Peyer's patch (tissue), 4 donors: ENCODE results near the gene CYSTM1.

Experiments
- CTCF ChIP-seq, 6 experiments: fragments of 450-650 bp in 4 of 6; fragments of 200-600 bp in 2 of 6; sonication (generic) in 1 of 6; IDR thresholded peaks; one replicate each; pipeline ENCODE4 v1.5.1; 2017 to 2019; ENCODE audit warnings: antibody characterized with exemption in 6 of 6, mild to moderate bottlenecking in 3 of 6, moderate library complexity in 1 of 6
- POLR2A ChIP-seq, 2 donors: fragments of 450-650 bp; IDR thresholded peaks; one replicate each; pipeline ENCODE4 v1.5.1; 2017; ENCODE audit warnings: antibody characterized with exemption in 2 of 2, mild to moderate bottlenecking in 2 of 2, moderate library complexity in 2 of 2

- TF ChIP-seq CTCF (IDR thresholded peaks at IDR 0.05) (no peak), POLR2A (IDR thresholded peaks at IDR 0.05) (no peak)
These were observed 41.6 kb downstream of the CYSTM1 start for GRCh38 chr5:140216478-140217074.
